Body of pancreas (tissue), 4 donors: ENCODE data around the gene POU4F3.

Experiments used
- CTCF ChIP-seq, 7 experiments: fragments of 450-650 bp in 4 of 7; fragments of 200-600 bp in 3 of 7; sonication (generic) in 3 of 7; IDR thresholded peaks; one replicate each; pipeline ENCODE4 v1.5.1; 2016 to 2019; ENCODE audit warnings: antibody characterized with exemption in 7 of 7
- POLR2A ChIP-seq, 3 donors: fragments of 450-650 bp; IDR thresholded peaks; one replicate each; pipeline ENCODE4 v1.6.1; 2016; ENCODE audit warnings: antibody characterized with exemption in 3 of 3, mild to moderate bottlenecking in 2 of 3

- TF ChIP-seq CTCF (IDR thresholded peaks at IDR 0.05) (no peak), POLR2A (IDR thresholded peaks at IDR 0.05) (no peak)
These were observed 37.0 kb upstream of the POU4F3 start for GRCh38 chr5:146301626-146302025.
